ENCODE results near the gene ZNF26. TPM values are rescaled to one million over a fixed set of nuclear protein-coding genes. Genes with fewer than 3 reads are reported as not detected.

The ZNF26 gene
- total and polyA plus RNA-seq, 2 donors (not counting 1 experiment from before 2014, with no cell fraction given), result 36.0 to 38.3 TPM

DNA sequence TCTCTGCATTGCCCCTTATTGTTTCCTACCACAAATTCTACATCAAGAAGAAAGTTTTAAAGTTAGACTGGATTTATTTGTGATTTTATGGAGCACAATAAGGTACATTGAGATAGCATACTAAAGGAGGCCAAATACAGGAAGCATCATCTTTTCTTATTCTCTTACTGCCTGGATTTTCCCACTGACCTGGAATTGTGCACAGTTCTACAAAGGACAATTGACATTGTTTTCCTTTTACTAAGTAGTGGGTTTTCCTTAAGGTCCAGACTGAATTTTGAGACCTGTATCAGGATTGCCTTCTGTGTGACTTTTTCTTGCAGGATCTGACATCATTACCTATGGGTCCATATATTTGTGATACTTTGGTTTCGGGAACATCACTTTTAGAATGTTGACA lies 75.8 kb downstream of the ZNF26 start:
- 100% methylated on average over 1 of the region's 1 CpG for WGBS (ENCODE audit: insufficient coverage)
- Histone ChIP-seq H3K36me3 (replicated peaks in 1 of 2; ENCODE audit: control extremely low read depth in 1 of 2, control insufficient read depth in 1 of 2, extremely low read depth in 1 of 2, insufficient read depth in 2 of 2, low read length in 1 of 2) (peaks cover 2 to 3% of the 10 kb centered on the region in 2 experiments), H3K4me2 (replicated peaks; ENCODE audit: low read depth, low read length, poor library complexity, severe bottlenecking) (no peak overlapping the region), H2AFZ (ENCODE audit: insufficient read depth, low read depth, low read length, poor library complexity, severe bottlenecking) (no peak overlapping the region), H3K9me3 (ENCODE audit: control extremely low read depth in 1 of 3, control insufficient read depth in 2 of 3, insufficient read depth in 1 of 3, low read length in 2 of 3) (peaks cover 50 to 98% (median 50%) of the 10 kb centered on the region in 3 donors), H3K4me3 (ENCODE audit: control extremely low read depth in 1 of 5, extremely low read depth in 1 of 5, insufficient read depth in 1 of 5, low read depth in 2 of 5, low read length in 4 of 5) (peak overlapping the region in 1 of 5 experiments; percentile 8), H3K79me2 (ENCODE audit: control insufficient read depth, insufficient read depth, low read length) (no peaks in the 10 kb centered on the region), H3K4me1 (ENCODE audit: control insufficient read depth in 2 of 2, insufficient read depth in 2 of 2, low read length in 2 of 2) (no peaks in the 10 kb centered on the region), H4K20me1 (ENCODE audit: control insufficient read depth, insufficient read depth, low read length, poor library complexity, severe bottlenecking) (no peaks in the 10 kb centered on the region), H3K27ac (ENCODE audit: low read length in 2 of 2) (no peak overlapping the region), H3K9ac (ENCODE audit: low read length) (no peak overlapping the region), H3K27me3 (replicated peaks in 1 of 4; ENCODE audit: control extremely low read depth in 1 of 4, control insufficient read depth in 3 of 4, insufficient read depth in 4 of 4, low read length in 3 of 4) (no peaks in the 10 kb centered on the region)
- ATAC-seq (ENCODE audit: low read depth) (no peak), DNase-seq (no peak)
- TF ChIP-seq, protein P1, sequence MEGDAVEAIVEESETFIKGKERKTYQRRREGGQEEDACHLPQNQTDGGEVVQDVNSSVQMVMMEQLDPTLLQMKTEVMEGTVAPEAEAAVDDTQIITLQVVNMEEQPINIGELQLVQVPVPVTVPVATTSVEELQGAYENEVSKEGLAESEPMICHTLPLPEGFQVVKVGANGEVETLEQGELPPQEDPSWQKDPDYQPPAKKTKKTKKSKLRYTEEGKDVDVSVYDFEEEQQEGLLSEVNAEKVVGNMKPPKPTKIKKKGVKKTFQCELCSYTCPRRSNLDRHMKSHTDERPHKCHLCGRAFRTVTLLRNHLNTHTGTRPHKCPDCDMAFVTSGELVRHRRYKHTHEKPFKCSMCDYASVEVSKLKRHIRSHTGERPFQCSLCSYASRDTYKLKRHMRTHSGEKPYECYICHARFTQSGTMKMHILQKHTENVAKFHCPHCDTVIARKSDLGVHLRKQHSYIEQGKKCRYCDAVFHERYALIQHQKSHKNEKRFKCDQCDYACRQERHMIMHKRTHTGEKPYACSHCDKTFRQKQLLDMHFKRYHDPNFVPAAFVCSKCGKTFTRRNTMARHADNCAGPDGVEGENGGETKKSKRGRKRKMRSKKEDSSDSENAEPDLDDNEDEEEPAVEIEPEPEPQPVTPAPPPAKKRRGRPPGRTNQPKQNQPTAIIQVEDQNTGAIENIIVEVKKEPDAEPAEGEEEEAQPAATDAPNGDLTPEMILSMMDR (IDR thresholded peaks at IDR 0.05), result no peak
- TF ChIP-seq EZH2 (IDR thresholded peaks at IDR 0.05; ENCODE audit: borderline replicate concordance, insufficient read depth, low read depth, low read length, poor library complexity, severe bottlenecking), result no peak
- CTCF ChIA-PET, result no interaction called here
- H3K4me3 Mint-ChIP-seq, result no peak overlapping the region
- POLR2A ChIA-PET, result no interaction called here
- no peaks in the 10 kb centered on the region for H3K4me1 Mint-ChIP-seq
- H3K27me3 Mint-ChIP-seq, result no peaks in the 10 kb centered on the region
- H3K9me3 Mint-ChIP-seq (ENCODE audit: insufficient read depth), result peaks cover 18% of the 10 kb centered on the region
- H3K27ac Mint-ChIP-seq, result no peak overlapping the region
- intact Hi-C loops (cut with micrococcal nuclease), result no loop called here

- Histone ChIP-seq H3K4me2 (replicated peaks; ENCODE audit: low read depth, low read length, poor library complexity, severe bottlenecking) (no peak overlapping the region), H3K27me3 (replicated peaks in 1 of 4; ENCODE audit: control extremely low read depth in 1 of 4, control insufficient read depth in 3 of 4, insufficient read depth in 4 of 4, low read length in 3 of 4) (no peaks in the 10 kb centered on the region), H3K9ac (ENCODE audit: low read length) (no peak overlapping the region), H2AFZ (ENCODE audit: insufficient read depth, low read depth, low read length, poor library complexity, severe bottlenecking) (no peak overlapping the region), H3K27ac (ENCODE audit: low read length in 2 of 2) (no peak overlapping the region), H3K79me2 (ENCODE audit: control insufficient read depth, insufficient read depth, low read length) (no peaks in the 10 kb centered on the region), H4K20me1 (ENCODE audit: control insufficient read depth, insufficient read depth, low read length, poor library complexity, severe bottlenecking) (no peaks in the 10 kb centered on the region), H3K4me1 (ENCODE audit: control insufficient read depth in 2 of 2, insufficient read depth in 2 of 2, low read length in 2 of 2) (no peaks in the 10 kb centered on the region), H3K9me3 (ENCODE audit: control extremely low read depth in 1 of 3, control insufficient read depth in 2 of 3, insufficient read depth in 1 of 3, low read length in 2 of 3) (peaks cover 42 to 97% (median 53%) of the 10 kb centered on the region in 3 donors), H3K4me3 (ENCODE audit: control extremely low read depth in 1 of 5, extremely low read depth in 1 of 5, insufficient read depth in 1 of 5, low read depth in 2 of 5, low read length in 4 of 5) (peak overlapping the region in 1 of 5 experiments; percentile 5), H3K36me3 (replicated peaks in 1 of 2; ENCODE audit: control extremely low read depth in 1 of 2, control insufficient read depth in 1 of 2, extremely low read depth in 1 of 2, insufficient read depth in 2 of 2, low read length in 1 of 2) (no peaks in the 10 kb centered on the region)
- H3K9me3 Mint-ChIP-seq (ENCODE audit: insufficient read depth), result peaks cover 16% of the 10 kb centered on the region
- intact Hi-C loops (cut with micrococcal nuclease), result no loop called here
- no peaks in the 10 kb centered on the region for H3K4me1 Mint-ChIP-seq
- no peak for TF ChIP-seq EZH2 (IDR thresholded peaks at IDR 0.05; ENCODE audit: borderline replicate concordance, insufficient read depth, low read depth, low read length, poor library complexity, severe bottlenecking)
- TF ChIP-seq, protein P1 (IDR thresholded peaks at IDR 0.05), result no peak
- POLR2A ChIA-PET, result no interaction called here
- no peak overlapping the region for H3K4me3 Mint-ChIP-seq
- CTCF ChIA-PET, result interaction anchor here (0.5 kb wide), 1 partner anchor 47 kb away, joined by 3 read pairs; no protein-coding TSS in a partner anchor
- DNase-seq (no peak), ATAC-seq (ENCODE audit: low read depth) (no peak)
- no peaks in the 10 kb centered on the region for H3K27me3 Mint-ChIP-seq
- 100% methylated on average over 1 of the region's 1 CpG for WGBS (ENCODE audit: insufficient coverage)
- no peak overlapping the region for H3K27ac Mint-ChIP-seq
Observed at GRCh38 chr12:133063556-133063955, 77.4 kb downstream of the ZNF26 start.

All from B cell (primary cell).